NCI-H146 treated with DMSO at 0.1 percent for 48 hours (cell line): ENCODE data around the gene CCL1.

ENCODE experiments used
- DNase-seq: peaks from one replicate; lab custom pipeline; 2025; ENCODE audit not compliant: unreplicated experiment; lab: John Stamatoyannopoulos, UW

Gene CCL1, protein sequence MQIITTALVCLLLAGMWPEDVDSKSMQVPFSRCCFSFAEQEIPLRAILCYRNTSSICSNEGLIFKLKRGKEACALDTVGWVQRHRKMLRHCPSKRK

DNA sequence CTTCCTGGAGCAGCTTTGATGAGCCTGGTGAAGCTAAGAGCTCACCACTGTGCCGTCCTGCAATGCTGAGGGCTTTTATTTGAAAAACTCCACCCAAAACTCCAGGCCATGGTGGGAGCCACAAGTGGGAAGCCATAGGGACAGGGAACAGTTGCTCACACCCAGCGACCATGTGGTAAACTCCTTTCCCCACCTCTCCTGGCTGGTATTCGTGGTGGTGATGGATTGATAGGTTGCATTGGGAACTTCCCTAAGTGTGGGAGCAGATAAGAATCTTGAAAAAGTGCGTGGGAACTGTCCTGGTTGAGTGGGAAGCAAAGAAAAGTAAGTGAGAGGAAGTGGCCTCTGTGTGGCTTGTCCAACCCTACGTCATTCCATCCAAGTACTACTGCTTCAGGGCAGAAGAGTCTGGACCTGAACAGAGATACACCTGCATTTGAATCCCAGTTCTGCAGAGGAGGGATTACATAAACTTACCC, at the start of gene CCL1:
Gene CCL1 (minus strand): TSS at position 51 of the 479 bp plus-strand sequence. CDS start 72 bp downstream, outside the sequence.
- no peak for DNase-seq

DNA sequence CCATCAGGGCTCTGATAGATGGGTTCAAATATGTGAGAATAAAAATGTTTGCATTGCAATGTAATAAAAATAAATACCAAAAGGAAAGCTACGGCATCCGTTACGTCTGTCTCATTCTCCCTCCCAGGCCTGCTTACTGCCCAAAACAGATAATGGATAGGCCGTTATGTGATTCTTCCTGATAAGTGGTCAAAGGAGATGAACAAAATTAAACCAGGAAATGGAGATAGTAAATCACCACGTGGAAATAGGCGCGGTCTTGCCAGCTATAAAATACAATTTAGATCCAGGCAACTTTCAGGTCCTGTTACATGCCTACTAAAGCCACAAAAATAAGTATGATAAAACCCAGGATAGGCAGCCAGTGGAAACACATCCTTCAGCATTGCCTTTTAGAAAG, 49.5 kb upstream of the CCL1 start:
- no peak for DNase-seq

DNA sequence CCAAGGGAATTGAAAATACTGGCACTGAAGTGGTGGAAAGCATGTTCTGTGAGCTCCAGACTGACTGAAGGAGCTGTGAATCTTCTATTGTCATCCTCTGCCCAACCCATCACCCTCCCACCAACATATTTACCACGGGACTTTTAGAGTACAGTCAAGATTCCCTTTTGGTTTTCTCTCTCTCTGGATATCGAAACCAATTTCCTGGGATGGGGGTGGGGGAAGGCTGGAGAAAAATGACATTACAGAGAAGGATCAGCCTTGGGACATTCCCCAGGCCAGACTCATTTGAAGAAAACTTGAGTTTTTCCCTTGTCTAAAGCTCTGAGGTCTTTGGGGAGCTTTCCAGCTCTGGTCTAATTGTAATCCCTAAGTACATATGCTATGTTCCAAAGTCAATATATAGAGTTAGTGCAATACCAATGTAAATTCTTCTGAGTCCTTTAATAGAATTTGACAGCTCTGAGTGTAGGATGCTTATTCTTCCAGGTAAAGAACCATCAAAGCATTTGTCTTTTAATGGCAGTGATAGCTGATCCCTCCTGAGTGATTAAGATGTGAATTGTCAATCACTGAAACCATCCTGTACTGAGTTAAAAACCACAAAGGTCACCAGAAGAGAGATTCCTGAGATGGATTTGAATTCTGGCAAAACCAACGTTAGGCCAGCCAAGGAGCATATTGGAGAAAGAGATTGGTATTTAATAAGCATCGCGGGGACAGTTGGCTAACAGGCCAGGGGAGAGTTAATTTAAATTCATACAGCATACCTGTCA, 48.8 kb upstream of the CCL1 start:
- no peak for DNase-seq

DNA sequence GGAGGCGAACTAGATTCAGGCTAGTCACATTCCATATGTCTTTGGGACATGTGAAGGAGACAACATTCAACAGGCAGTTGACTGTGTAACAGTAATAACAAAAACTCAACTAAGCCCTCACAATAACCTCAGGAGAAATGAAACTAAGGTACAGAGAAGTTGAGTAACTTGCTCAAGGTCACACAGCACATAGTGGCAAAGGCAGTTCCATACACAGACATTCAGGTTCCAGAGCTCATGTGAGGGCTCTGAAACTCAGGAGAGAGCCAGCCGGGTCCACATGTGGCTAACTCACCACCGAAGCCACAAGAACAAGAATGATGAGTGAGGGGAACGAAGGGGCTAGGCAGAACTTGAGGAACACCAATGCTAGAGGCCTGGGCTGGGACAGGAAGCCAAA, 46.3 kb upstream of the CCL1 start:
- no peak for DNase-seq

DNA sequence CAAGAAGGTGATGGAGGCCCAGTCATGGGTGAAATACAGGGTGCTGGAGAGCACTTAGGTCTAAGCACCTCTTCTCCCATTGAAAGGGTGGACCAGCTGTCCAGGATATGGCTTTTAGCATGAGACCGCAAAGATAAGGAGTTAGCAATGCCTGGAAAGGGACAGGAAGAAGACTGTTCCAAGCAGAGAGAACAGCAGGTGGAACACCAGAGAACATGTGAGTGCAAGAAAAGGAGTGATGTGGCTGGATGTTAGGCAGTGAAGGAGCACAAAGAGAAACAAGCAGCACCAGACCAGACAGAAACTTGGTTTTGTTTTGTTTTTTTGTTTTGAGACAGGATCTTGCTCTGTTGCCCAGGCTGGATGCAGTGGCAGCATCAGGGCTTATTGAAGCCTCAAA, 45.4 kb upstream of the CCL1 start:
- no peak for DNase-seq

DNA sequence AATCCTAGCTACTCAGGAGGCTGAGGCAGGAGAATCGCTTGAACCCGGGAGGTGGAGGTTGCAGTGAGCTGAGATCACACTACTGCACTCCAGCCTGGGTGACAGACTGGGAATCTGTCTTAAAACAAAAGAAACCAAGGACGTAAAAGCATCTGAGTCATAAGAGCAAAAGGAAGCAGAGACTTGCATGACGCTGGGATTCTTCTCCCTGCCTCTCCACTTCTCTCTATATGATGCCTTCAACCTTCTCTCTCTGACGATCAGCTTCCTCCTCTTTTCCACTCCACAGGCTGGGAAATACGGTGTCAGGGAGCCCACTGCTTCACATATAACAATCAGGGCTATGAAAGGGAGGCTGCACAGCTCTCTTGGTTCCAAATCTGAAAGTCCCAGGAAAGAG, 43.2 kb upstream of the CCL1 start:
- no peak for DNase-seq

DNA sequence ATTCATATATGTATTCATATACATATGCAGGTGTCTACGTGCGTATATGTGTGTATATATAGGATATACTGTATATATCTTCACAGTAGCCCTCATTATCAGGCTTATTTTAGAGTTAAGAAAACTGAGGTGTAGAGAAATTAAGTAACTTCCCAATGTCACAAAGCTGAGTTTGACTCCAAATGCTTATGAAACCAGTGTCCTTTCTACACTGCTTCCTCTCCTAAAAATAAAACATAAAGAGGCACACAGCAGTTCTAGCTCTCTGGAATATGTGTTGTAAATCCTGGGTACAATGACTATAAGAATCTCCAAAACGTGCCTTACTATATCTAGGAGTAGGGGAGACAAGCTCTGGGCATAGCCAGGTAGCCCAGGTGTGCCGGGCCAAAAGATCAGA, 40.0 kb upstream of the CCL1 start:
- no peak for DNase-seq

DNA sequence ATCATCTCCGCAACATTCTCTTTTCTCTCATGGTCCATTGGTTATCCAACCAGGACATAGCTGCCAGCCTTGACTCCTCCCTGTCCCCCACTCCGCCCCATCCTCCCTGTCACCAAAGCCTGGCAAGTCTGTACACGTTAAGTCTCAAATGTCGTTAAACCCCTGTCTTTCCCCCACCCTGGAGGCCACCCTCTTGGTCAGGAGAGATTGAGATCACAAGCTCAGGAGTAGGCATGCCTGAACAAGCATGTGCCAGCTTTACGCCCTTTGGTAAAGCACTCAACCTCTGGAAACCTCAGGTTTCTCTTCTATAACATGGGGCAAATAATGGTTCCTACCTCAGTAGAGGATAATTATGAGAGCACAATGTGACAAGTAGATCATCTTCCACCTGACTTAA, 38.1 kb upstream of the CCL1 start:
- no peak for DNase-seq

DNA sequence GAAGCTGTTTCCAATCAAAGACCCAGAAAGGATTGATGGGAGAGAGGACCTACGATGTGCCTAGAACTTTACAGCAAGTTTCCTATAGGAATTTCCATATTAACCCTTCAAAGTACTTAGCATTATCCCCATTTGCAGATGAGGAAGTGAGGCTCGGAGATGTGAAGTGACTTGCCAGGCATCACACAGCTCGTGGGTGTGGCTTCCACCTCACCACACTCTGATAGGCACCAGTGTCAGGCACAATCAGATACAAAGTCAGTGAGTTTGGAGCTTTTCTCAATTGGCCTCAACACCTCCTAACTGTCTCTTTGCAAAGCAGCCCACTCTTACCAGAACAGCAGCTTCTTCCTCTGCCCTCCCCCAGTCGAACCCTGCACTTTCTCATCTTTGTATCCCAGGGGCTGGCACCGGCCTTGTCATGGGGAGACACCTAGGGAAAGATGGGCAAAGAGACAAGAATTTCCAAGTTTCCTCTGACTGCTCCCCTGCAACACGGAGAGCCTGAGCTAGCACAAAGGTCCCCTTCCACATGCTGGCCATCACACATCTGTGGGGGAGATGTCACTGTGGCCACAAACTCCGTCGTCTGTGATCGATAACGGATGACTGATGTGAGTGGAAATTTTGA, 37.4 kb upstream of the CCL1 start:
- no peak for DNase-seq

DNA sequence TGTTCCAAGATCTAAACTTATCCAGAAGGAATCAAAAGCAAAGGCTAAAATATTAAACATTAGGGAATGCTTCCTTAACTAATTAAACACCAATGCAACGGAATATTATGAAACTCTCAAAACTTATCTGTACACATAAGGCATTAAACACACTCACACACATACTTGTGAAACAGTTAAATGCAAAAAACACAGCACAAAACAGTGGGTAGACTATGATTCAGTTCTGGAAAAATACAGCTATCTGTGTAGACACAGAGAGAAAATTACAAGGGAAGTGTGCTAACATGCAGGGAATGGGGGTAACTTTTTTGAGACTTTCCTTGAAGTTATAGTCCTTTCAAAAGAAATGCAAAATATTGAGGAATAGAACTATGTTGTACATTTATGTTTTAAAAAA, 36.7 kb upstream of the CCL1 start:
- no peak for DNase-seq

DNA sequence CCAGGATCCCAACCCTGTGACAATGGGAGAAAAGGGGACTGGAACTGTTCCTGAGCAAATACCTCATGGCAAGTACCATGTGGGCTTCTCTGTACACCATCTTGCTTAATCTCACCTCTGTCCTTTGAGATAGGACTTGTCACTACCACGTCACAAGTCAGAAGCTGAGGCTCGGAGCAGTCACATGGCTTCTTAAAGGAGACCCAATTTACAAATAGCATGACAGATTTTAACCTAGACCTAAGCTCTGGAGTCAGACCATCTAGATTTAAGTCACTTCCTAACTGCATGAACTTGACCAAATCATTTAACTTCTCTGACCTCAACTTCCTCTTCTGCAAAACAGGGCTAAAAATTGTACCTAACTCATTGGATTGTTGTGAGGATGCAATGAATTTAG, 36.0 kb upstream of the CCL1 start:
- DNase-seq, result no peak

DNA sequence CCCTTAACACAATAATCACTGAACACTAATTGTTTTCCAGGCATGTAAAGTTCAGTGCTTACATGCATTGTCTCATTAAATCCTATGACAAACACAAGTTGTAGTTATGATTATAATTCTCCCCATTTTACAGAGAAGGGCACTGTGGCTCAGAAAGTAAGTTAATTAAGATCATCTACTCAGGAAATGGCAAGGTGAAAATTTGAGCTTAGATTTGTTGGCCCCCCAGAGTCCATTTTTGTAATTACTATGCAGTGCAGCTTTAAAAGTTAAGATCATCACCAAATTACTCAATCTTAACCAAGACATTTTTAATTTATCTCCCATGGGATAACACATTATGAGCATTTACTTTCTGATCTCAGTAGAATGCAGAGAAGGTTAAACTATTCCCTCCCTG, 34.2 kb upstream of the CCL1 start:
- DNase-seq, result no peak

DNA sequence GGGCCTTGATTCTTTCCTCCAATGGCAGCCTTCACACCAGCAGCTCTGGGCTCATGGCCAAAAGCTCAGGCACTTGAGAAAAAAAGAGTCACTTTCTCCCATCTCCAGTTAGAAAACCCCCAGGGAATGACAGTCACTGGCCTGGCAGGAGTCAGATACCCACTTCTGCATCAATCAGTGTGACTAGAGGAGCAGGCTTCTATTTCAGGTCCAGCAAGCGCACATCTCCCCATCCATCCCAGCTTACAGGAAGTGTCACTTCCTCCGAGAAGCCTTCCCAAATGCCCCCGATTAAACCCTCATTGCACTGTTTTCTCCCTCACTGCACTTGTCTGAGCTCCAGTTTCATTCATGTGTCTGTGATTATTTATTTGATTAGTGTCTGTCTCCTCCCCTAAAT, 30.4 kb upstream of the CCL1 start:
- DNase-seq, result no peak

DNA sequence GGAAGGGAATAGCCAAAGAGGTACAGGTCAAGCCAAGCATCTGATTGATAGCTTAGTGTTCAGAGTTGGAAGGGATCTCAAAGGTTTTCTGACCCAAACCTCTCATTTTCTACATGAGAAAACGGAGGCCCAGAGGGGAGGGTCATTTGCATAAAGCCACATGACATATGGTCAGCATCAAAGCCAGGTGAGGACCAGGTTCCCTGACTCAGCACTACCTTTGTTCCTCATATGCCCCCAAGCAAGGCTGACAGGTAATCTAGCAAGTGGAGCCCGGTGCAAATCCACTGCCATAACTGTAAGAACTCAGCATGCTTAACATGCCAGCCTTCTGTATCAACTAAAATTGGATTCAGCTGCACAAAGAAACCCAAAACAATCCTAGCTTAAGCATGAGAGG, 28.2 kb upstream of the CCL1 start:
- no peak for DNase-seq

DNA sequence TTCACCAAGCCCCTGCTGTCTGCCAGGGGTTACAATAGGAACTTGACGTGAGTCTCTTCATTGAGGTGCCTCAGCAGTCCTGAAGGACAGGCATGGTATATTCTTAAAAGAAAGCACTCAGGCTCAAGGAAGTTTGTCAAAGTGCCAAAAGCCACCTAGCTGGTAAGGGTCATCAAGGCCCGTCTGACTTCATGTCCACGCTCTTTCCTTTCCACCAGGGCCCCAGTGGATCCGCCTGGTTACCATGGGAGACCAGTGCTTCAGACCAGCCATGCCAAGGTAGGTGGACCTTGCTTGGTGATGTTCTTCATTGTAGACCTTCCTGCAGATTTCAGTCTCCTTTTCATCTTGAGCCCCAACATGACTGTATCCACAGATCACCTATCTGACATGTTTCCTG, 27.6 kb upstream of the CCL1 start:
- DNase-seq, result no peak

DNA sequence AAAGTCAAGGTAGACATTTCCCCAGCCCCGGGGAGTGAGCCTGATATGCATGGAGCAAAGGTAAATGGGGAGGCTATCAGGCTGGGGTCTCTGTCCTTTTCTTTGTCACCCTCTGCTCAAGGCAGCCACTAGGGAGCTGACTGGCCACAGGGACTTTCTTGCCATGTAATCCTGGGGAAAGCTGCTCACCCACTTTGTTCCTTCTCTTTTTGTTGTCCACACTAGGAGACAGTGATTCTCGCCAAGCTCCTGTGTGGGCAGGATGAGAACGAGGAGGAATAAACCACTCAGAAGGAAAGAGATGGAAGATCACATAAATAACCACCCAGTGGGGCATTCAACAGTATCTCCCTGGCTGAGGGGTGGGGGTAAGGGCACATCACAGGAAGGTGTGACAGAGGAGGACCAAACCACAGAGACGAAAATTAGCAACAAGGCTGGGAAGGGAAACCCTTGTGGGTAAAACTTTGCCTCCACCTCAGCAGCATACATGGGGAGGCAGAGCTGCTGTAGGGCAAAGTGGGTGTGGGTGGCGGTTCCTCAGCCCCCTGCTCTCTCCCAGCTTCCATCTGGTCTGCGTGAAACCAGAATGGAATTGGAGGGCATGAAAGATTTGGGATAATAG, 26.2 kb upstream of the CCL1 start:
- no peak for DNase-seq

DNA sequence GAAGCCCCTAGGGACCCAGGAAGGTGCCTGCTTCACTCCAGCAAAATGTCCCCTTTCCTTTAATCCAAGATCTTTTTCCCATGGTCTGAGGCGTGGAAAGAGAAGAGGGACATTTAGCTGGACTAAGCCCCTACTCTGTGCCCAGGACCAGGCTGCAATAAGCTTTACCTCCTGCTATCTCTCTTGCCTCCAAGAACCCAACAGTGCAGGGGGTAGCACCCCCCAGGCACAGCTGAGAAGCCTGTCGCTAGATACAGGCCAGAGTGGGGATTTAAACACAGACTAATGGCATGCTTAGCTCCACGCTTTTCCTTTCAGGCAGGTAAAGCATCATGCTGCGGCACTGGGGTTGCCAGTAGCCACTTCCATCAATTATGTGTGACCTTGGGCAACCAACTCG, 24.5 kb upstream of the CCL1 start:
- DNase-seq, result no peak

DNA sequence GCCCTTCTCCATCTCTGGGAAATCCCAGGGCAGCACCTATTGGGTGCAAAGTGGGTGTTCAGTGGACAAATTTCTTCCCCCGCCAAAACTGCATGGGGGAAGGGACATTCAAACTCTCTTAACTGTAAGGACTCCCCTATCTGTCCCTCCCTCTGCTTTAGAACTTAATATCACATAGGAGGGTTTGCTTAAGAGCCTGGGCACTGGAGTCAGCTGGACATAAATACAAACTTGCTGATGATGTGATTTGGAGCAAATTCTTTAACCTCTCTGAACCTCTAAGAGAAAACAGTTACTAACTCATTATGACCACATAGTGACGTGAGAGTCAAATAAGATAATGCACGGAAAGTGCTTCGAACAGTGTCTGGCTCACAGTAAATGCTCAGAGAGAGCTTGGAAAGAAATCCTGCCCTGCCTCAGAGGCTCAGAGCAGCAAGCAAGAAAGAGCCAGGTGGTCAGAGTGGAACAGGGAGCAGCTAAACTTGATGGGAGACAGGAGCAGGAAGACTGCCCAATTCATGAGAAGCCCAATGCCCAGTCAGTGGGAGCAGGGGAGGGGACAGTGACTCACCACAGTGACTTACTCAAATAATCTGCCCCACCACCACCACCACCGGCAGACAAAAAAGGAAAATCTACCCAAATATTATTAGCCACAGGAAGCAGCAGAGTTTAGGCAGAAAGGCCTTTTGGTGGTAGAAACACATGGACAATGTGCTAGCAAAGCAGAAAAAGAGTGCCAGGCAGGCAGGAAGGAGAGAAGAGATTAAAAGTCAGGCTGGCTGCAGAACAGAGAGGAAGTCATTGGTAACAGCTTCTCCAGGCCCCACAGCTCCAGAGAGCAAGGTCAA, 23.9 kb upstream of the CCL1 start:
- no peak for DNase-seq

DNA sequence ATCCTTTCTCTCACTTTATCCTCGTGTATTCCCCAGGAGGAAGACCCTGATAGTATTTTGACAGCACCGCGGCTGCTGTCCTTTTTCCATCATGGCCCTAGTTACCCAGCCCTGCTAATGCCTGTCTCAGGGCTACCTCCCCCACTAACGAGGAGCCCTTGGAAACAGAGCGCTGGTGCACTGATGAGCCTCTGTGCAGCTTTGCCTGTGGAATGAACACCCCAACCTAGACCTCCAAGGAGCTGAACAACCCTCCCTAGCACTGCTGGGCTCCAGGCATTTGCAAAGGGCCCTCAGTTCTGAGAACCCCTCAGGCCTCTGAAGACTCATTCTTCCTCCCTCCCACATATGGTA, 23.3 kb upstream of the CCL1 start:
- DNase-seq, result no peak

DNA sequence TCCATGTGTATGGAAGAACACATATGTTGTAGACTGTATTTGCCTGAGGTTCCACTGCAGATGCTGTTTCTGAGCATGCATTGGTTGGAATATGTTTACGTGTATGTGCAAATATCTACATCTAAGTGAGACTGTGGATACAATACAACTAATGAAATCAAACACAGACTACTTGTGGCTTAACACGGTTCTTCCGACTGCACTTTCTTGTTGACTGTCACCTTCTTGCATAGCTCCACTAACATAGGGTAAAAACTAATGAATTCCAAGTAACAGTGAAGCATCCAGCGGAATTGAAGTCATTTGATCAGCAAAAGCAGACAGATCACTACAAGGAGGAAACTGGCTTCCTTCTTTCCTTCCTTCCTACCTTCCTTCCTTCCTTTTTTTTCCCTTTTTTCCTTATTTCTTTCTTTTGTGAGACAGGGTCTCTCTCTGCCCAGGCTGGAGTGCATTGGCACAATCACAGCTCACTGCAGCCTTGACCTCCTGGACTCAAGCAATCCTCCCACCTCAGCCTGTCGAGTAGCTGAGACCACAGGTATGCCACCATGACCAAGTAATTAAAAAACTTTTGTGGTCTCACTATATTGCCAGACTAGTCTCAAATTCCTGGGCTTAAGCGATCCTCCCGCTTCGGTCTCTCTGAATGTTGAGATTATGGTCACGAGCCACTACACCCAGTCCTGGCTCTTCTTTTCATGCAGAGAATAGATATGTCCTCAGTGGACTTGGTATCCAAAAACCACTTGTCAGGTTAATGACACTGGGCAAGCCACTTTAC, 22.0 kb upstream of the CCL1 start:
- DNase-seq, result no peak

DNA sequence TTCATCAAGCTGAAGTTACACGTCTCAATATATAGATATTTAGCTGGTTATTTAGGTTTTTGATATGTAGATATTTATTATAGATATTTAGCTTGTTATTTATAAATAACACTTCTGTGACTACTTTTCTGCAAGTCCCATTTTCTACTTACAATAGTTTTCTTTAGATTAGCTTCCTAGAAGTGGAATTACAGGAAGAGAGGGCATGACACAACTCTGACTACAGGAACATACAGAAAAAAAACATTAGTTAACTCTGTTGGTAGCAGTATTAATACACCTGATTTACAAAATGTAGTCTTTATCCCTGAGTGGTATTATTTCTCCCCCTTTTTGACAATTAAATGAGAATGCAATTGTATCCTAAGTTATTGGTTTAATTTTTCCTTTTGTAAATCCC, 21.2 kb upstream of the CCL1 start:
- no peak for DNase-seq
